HEK293T (cell line): ENCODE data around the gene EOGT.

Experiments
- BHLHE40 ChIP-seq: fragments of 450-650 bp; IDR thresholded peaks from 2 replicates; pipeline ENCODE4 v1.6.1; 2016; ENCODE audit warnings: mild to moderate bottlenecking, moderate library complexity, borderline replicate concordance
- ELF4 ChIP-seq: fragments of 450-650 bp; IDR thresholded peaks from 2 replicates; pipeline ENCODE4 v1.6.1; 2017; ENCODE audit warnings: antibody characterized with exemption
- FOXM1 ChIP-seq: fragments of 450-650 bp; IDR thresholded peaks from 2 replicates; pipeline ENCODE4 v1.6.1; 2017; ENCODE audit warnings: mild to moderate bottlenecking, borderline replicate concordance
- HDGF ChIP-seq: fragments of 450-650 bp; IDR thresholded peaks from 2 replicates; pipeline ENCODE4 v1.6.1; 2017; ENCODE audit warnings: antibody characterized with exemption, borderline replicate concordance
- NFRKB ChIP-seq: fragments of 450-650 bp; IDR thresholded peaks from 2 replicates; pipeline ENCODE4 v1.6.1; 2016; ENCODE audit warnings: mild to moderate bottlenecking, moderate library complexity
- PKNOX1 ChIP-seq: fragments of 450-650 bp; IDR thresholded peaks from 2 replicates; pipeline ENCODE4 v1.6.1; 2016
- SP1 ChIP-seq: fragments of 450-650 bp; IDR thresholded peaks from 2 replicates; pipeline ENCODE4 v1.6.1; 2017
- SUZ12 ChIP-seq: fragments of 450-650 bp; IDR thresholded peaks from 2 replicates; pipeline ENCODE4 v1.6.1; 2016; ENCODE audit warnings: mild to moderate bottlenecking
- ZNF384 ChIP-seq: fragments of 450-650 bp; IDR thresholded peaks from 2 replicates; pipeline ENCODE4 v1.6.1; 2016

- no peak for TF ChIP-seq PKNOX1
- TF ChIP-seq FOXM1, result no peak
- no peak for TF ChIP-seq SUZ12
- no peak for TF ChIP-seq SP1
- no peak for TF ChIP-seq ZNF384
- TF ChIP-seq ELF4, result no peak
- no peak for TF ChIP-seq BHLHE40
- TF ChIP-seq NFRKB, result no peak
- no peak for TF ChIP-seq HDGF
Measured at GRCh38 chr3:69005071-69005790, 8.3 kb downstream of the EOGT start.
